ENCODE data around the gene SSH2.
"Not testable (repeated sequence)": the region's sequence is repeated elsewhere in the genome, so short reads cannot be mapped to it uniquely, and the experiment has no call there.

The SSH2 gene

DNA sequence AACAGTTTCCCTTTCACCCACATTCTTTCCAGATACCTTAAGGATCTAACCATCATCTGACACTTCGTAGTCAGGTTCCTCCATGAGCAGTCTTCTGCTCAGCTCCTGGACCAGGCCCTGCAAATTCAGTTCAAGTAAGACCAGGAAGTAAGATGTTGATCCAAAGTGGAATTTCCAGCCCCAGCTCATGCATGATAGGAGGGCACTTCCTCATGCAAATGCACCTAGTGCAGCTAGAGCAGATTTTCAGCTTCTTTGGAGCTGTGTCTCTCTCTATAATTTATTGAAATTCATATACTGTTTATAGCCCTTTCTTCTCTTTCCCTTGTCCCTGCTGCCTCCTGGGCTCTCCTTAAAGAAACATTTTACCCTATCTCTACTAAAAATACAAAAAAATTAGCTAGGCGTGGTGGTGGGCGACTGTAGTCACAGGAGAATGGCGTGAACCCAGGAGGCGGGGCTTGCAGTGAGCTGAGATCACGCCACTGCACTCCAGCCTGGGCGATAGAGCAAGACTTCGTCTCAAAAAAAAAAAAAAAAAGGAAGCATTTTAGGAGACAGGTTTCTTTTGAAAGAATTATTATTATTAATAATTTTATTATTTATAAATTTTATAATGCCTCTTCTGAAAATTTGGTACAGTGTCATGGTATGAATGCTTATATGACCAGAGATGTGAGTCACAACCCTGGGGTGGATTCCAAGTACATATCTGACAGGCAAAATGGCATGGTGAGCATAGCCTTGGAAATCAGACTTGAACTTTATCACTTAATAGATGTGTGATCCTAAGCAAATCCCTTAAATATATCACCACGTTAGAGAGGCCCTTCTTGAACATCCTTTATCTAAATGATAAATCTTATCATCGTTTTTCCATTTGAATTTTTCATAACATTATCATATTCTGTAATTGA is 94.3 kb downstream of the SSH2 start:
- no peak for DNase-seq

GRCh38 chr17:29833801-29834200 is 96.2 kb downstream of the SSH2 start:
- no peak for DNase-seq

DNA sequence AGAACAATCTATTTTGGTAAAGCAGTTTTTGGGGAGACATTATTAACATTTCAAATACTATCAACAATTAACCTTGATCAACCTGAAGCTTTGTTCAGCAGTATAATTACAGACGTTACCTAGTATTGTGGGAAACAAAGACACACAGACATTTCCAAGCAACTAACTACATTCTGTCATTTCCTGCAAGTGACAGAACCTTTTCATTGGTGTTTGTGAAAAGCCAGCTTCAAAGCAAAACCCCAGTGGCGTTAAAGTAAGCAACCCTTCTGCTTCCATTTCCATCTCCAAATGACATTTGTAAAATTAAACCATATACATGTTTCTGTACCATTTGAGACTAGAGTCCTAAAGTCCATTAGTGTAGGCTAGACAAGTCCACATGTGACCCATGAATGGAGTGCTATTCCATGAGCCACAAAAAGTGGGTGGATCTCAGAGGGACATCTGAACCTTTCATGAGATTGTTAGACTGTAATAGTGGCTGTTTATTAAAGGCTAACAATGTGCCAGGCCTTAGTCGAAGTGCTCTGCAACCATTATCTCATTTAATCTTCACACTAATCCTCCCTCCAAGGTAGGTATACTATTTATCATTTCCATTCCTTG is 101.2 kb downstream of the SSH2 start:
- no peak for DNase-seq

- DNase-seq: no peak
Measured at GRCh38 chr17:29827179-29827578, 102.8 kb downstream of the SSH2 start.

DNA sequence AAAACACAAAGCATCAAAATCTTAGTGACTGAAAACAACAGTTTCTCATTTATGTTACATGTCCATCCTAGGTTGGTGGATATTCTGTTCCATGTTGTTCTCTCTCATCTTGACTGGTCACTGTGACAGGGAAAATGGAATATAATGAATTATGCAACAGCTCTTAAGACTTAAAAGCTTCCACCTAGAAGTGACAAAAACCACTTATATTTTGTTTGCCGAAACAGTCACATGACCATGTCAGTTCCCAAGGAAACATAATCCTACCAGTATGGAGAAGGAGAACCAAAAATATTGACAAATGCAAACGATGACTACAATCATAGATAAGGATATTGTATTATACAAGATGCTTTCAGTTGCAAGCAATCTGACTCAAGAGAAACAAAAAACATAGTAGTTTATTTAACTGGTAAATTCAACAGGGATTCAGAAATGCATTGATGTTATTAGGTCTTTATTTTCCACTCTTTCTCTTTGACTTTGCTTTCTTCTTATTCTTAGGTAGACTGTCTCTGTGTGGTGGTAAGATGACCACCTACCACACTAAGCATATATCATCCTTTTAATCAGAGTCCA is 103.8 kb downstream of the SSH2 start:
- DNase-seq: no peak

GRCh38 chr17:29825604-29826003 is 104.4 kb downstream of the SSH2 start:
- no peak for DNase-seq

DNA sequence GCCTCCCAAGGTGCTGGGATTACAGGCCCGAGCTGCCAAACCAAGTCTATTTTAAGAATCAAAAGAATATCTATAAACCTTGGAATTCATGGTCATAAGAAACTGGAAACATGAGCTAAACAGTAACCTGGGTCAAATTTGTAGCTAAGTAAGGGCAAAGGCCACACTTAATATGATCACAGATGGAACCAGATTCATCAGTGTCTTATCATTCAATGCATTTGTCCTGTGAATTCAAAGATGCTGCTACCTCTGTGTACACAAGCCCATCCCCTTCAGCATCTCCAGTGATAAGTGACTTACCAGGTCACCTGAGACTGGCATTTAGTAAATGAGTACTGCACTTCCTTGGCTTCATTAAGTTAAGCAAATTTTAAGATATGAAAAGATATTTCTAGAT is 108.1 kb downstream of the SSH2 start:
- no peak for DNase-seq

- DNase-seq: no peak
Measured at GRCh38 chr17:29820425-29820824, 109.6 kb downstream of the SSH2 start.

DNA sequence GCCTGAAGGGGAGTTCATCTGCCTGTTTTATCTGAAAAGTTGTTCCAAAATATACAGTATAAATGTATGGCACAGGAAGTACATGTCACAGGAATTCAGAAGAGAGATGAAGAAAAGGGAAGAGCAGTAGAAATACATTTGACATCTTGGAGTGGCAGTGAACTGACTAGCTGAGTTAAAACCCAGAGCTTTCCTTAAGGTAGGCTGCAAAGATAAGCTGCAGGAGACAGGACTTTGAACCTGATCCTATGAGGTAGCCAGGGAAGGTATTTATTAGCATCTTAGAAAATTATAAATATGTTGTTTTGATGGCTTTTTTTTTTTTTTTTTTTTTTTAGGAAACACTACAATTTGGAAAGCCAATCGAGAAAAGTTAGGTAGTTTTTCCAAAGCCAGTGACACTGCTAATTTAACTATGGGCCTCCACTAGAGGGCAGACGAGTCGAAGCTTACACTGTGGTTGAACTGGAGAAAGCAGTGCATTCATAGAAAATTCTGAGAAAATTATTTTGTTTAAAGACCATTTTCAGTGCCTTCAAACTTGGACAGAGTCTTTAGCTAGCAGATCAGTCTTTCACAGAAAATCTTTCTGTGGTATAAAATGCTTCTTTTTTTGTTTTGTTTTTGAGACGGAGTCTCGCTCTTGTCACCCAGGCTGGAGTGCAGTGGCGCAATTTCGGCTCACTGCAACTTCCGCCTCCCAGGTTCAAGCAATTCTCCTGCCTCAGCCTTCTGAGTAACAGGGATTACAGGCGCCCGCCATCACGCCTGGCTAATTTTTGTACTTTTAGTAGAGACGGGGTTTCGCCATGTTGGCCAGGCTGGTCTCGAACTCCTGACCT is 122.3 kb downstream of the SSH2 start:
- DNase-seq: peak; percentile 67

GRCh38 chr17:29802246-29802645 is 127.8 kb downstream of the SSH2 start:
- no peak for DNase-seq

- DNase-seq: no peak
Measured at GRCh38 chr17:29800457-29800856, 129.6 kb downstream of the SSH2 start.

DNA sequence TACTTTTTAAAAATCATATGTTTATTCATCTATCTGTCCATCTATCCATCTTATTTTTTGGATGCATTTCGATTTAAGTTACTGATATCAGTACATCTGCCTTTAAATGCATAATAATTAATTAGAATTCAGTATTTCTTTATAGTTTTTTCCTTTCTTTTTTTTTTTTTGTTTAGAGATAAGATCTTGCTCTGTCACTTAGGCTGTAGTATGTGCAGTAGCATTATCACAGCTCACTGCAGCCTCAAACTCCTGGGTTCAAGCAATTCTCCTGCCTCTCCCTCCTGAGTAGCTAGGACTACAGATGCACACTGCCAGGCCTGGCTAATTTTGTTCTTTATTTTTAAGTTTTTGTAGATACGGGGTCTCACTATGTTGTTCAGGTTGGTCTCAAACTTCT is 133.4 kb downstream of the SSH2 start:
- no peak for DNase-seq

- no peak for DNase-seq
Measured at GRCh38 chr17:29793501-29793900, 136.5 kb downstream of the SSH2 start.

GRCh38 chr17:29791336-29792080 is 138.5 kb downstream of the SSH2 start:
- no peak for DNase-seq

DNA sequence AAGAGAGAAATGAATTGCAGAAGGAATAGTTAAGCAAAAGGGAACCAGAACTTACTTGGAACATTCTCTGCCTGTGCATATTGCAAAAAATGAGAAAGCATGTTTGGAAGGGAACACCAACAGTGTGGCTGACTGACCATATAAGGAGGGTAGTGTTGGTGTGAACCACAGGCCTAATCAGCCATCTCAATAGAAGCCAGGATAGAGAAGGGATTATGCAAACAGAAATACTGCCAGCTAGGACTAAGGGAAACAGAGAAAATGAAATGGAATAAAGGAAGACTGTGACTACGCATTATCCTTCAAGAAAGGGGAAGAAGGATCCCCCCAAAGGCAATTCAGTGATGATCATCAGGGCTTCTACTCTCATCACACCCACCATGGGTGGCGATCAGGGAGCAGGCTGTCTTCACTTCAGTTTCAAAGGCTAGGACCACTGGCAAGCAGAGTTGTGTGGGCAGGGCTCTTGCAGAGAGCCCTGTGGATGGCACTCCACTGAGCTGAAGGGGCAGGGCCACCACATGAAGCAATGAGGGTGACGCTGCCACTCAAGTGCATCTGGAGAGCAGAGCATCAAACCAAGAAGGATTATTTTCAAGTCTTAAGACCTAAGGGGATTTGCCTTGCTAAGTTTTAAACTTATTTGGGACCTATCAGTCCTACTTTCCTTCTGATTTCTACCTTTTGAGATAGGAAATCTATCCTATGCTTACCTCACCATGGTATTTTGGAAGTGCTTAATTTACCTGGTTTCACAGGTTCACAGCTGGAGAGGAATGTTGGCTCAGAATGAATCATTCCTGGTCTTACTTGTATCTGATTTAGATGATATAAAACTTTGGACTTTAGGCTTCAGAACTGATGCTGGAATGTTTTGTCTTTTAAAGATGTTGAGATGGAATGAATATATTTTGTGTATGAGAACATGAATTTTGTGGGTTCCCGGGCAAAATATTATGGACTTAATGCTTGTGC is 140.5 kb downstream of the SSH2 start:
- DNase-seq: no peak

- DNase-seq: no peak
Measured at GRCh38 chr17:29787995-29788394, 142.0 kb downstream of the SSH2 start.

DNA sequence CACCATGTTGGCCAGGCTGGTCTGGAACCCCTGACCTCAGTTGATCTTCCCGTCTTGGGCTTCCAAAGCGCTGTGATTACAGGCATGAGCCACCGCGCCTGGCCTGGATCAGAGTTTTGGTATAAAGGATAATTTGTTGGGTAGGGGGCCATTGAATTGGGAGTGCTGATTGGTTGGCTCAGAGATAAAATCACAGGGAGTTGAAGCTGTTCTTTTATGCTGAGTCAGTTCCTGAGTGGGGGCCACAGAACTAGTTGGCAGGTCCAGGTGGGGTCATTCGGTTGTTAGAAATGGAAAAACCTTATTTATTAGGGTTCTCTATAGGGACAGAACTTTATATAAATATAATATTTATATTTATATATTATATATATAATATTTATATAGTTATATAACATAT is 147.1 kb downstream of the SSH2 start:
- DNase-seq: no peak

GRCh38 chr17:29779812-29780190 is 150.2 kb downstream of the SSH2 start:
- DNase-seq: not testable (repeated sequence)

- peak; percentile 82 to 85 for DNase-seq
Measured at GRCh38 chr17:29778956-29779811, 150.8 kb downstream of the SSH2 start.

DNA sequence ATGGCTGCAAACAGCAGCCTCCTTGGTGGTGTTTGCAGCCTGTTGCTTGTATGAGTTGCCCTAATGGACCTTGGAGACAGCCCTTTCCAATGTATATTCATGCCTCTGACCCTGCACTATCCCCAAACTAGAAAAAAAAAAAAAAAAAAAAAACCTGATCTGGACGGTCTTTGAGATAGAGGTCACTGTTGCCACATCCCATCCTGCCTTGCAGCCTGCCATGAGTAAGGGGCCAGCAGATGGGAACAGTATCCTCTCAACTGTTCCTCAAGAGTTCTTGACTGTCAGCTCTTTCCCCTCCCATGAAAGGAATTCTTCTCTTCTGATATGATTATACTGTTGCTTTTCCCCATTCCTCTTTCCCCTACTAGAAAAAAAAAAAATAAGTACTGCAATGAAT is 152.4 kb downstream of the SSH2 start:
- no peak for DNase-seq

All from activated CD4-positive, alpha-beta T cell treated with anti-CD3 and anti-CD28 coated beads, Interleukin-2, amount 50 U/mL, for 4 hours (primary cell).